IPS DF 4.7 (cell line): ENCODE data around the gene C16orf54.
"Not testable (repeated sequence)": the region's sequence is repeated elsewhere in the genome, so short reads cannot be mapped to it uniquely, and the experiment has no call there.

Experiments
- DNase-seq: peaks from one replicate; pipeline ENCODE4 v3.0.0-alpha.2; 2013; ENCODE audit warnings: low spot score; ENCODE audit errors: extremely low read depth

Gene C16orf54

DNA sequence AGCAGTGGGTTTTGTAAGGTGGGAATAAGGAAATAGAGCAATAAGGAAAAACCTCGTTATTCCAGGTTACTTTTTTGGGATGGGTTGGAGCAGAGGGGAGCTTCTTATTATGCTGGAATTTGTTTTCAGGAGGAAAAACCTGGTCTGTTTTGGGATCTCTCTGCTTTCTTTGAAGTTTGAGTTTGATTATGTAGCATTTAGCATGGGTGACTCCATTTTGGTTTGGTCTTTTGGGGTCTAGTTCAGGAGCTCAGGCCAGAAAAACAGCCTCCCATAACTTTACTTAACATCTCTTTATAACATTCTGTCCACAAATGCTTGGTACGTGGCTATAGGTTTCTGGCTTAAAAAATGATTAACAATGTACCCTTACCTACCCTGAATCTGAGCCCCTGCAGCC lies 23.7 kb upstream of the C16orf54 start:
- no peak for DNase-seq

- DNase-seq = no peak
These were observed 21.3 kb upstream of the C16orf54 start for GRCh38 chr16:29767062-29767461.

DNA sequence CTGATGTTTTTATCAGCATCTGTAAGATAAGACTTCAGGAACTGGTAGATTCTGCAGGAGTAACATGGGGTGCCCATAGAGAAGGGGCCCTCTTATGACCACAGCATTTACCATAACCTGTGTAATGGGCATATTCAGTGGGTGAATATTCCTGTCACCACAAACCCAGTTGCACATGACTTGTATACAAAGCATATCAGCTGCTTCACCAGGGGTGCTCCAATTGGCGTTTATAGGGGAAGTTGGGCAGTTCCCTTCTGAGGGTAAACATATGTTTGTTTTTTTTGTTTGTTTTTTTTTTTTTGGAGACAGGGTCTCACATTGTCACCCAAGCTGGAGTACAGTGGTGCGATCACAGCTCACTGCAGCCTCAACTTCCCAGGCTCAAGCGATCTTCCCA lies 20.8 kb upstream of the C16orf54 start:
- no peak for DNase-seq

- no peak for DNase-seq
These were observed 19.6 kb upstream of the C16orf54 start for GRCh38 chr16:29765167-29766032.

- no peak for DNase-seq
These were observed 17.5 kb upstream of the C16orf54 start for GRCh38 chr16:29763326-29763725.

- DNase-seq = no peak
These were observed 16.1 kb upstream of the C16orf54 start for GRCh38 chr16:29761882-29762281.

- not testable (repeated sequence) for DNase-seq
These were observed 15.5 kb upstream of the C16orf54 start for GRCh38 chr16:29761280-29761651.

DNA sequence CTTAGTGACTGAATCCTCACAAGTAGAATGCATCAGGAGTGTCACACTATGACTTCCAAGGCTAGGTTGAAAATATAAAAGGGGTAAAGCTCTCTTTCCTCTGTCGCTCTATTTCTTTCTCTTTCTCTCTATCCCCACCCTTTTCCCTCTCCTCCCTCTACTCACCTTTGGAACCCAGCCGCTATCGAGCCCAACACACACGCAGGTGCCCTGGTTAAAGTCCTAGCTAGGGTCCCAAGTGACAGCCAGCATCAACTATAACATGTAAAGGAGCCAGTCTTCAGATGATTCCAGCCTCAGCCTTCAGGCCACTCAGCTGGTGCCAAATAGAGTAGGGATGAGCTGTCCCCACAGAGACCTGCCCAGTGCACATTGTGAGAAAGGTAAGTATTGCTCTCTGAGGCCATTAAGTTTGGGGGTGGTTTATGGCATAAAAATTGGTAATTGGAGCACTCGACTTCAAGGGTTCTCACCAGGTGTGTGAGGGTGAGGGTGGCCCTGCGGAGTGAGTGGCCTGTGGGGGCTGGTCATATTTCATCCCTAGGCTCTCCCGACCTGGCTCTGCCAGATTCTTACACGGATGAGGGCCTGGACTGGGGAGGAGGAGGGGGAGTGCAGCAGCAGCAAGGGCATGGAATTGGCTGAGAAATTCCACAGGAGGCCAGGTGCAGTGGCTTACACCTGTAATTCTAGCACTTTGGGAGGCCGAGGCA lies 14.9 kb upstream of the C16orf54 start:
- no peak for DNase-seq

DNA sequence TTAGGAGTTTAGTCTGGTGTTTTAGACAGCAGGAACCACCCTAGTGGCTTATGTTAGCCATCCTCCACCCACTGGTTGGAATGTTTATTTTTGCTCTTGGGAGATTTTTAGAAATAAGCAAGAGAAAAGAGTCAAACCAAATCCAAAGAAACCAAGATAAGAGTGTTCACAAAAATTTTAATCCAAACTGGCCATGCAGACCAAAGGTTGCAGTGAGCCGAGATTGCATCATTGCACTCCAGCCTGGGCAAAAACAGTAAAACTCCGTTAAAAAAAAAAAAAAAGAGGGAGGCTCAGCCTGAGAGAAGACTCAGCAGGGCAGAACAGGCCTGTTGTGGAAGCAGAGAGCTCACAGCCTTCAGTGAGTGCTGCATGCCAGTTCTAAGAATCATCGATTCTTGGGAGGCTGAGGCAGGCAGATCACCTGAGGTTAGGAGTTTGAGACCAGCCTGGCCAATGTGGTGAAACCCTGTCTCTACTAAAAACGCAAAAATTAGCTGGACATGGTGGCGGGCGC lies 12.2 kb upstream of the C16orf54 start:
- DNase-seq = no peak

DNA sequence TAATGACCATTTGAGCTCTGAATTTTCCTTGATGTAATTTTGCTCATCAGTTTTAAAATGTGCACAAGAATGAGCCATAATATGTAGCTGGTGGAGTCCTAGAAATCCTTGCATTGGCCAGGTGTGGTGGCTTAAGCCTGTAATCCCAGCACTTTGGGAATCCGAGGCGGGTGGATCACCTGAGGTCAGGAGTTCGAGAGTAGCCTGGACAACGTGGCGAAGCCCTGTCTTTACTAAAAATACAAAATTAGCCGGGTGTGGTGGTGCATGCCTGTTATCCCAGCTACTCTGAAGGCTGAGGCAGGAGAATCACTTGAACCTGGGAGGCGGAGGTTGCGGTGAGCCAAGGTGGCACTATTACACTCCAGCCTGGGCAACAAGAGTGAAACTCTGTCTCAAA lies 11.3 kb upstream of the C16orf54 start:
- DNase-seq = not testable (repeated sequence)

GRCh38 chr16:29756654-29757053 lies 10.9 kb upstream of the C16orf54 start:
- no peak for DNase-seq

DNA sequence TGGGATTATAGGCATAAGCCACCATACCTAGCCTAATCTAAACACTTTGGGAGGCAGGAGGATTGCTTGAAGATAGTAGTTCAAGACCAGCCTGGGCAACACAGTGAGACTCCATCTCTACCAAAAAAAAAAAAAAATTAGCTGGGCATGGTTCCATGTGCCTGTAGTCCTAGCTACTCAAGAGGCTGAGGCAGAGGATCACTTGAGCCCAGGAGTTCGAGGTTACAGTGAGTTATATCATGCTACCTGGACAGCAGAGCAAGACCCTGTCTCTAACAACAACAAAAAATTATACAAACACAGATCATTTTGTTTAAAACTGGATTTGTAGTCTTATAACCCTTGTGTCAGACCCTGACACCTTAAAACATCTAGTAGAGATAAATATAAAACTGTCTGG lies 7.7 kb upstream of the C16orf54 start:
- no peak for DNase-seq

- not testable (repeated sequence) for DNase-seq
These were observed 3.0 kb upstream of the C16orf54 start for GRCh38 chr16:29748760-29749149.

DNA sequence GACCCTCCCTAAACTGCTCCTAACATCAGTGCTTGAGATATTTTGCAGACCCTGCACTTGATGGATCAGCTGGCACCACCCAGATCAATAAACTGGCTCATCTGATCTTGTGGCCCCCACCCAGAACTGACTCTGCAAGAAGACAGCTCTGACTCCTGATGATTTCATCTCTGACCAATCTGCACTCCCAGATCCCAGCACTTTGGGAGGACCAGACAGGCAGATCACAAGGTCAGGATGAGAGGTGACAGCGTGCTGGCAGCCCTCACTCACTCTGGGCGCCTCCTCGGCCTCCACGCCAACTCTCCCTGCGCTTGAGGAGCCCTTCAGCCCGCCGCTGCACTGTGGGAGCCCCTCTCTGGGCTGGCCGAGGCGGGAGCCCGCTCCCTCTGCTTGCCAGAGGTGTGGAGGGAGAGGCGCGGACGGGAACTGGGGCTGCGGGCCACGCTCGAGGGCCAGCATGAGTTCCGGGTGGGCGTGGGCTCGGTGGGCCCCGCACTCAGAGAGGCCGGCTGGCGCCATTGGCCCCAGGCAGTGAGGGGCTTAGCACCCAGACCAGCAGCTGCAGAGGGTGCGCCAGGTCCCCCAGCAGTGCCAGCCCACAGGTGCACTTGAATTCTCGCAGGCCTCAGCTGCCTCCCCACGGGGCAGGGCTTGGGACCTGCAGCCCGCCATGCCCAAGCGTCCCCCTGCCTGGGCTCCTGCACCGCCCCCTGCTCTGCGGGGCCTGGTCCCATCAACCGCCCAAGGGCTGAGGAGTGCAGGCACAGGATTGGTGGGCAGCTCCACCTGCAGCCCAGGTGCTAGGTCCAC lies 2.4 kb upstream of the C16orf54 start:
- DNase-seq = no peak

DNA sequence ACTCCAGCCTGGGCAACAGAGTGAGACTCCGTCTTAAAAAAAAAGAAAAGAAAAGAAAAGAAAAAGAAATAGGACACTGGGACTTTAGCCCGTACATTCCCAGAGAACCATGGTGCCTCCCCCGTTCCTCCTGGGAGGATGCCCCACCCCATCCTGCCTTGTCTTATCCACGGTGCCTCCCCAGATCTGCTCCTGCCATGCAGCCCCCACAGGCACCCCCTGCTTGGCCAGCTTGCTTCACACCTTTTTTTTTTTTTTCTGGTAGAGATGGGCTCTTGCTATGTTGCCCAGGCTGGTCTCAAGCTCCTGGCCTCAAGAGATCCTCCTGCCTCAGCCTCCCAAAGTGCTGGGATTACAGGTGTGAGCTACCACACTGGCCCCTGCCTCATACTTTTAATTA lies 728 bp upstream of the C16orf54 start:
- not testable (repeated sequence) for DNase-seq

- no peak for DNase-seq
These were observed 503 bp downstream of the C16orf54 start for GRCh38 chr16:29745121-29745852.

DNA sequence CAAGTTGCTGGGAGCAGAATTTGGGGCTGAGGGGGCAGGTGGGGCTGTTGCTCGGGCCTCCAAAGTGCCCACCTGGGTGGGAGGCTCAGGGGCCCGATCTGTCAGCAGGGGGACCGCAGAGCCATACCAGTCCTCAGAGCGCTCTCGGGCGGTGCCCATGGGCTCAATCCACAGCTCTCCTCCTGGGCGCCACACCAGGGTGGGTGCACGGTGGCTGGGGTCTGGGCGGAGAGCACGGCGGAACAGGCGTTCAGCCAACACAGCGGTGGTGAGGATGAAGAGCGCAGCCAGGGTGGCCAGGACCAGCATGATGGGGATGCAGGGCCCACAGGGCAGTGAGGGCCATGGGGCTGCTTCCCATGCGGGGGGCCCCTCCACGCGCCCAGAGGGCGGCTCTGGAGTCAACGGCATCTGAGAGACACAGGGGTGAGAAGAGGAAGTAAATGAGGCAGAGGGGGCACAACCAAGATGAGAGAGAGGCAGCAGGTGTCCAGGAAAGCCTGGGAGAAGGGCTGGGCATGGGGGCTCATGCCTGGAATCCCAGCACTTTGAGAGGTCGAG lies 1.2 kb downstream of the C16orf54 start:
- no peak for DNase-seq

- DNase-seq = no peak
These were observed 1.8 kb downstream of the C16orf54 start for GRCh38 chr16:29743827-29744531.

GRCh38 chr16:29743475-29743826 lies 2.3 kb downstream of the C16orf54 start:
- DNase-seq = no peak

- no peak for DNase-seq
These were observed 3.0 kb downstream of the C16orf54 start for GRCh38 chr16:29742683-29743275.
